ENCODE results near the gene SHF.
A peak's percentile ranks its signal among the peaks of the same experiment; 100 is the strongest.

Gene SHF

GRCh38 chr15:45199136-45199810 is 11.5 kb upstream of the SHF start:
- peak; percentile 83 for DNase-seq (ENCODE audit: low spot score)

GRCh38 chr15:45198337-45199135 is 10.8 kb upstream of the SHF start:
- peak; percentile 98 for DNase-seq (ENCODE audit: low spot score)

- DNase-seq (ENCODE audit: low spot score): peak; percentile 31
Measured at GRCh38 chr15:45197512-45197911, 9.7 kb upstream of the SHF start.

- no peak for DNase-seq (ENCODE audit: low spot score)
Measured at GRCh38 chr15:45187578-45187893, 230 bp downstream of the SHF start.

GRCh38 chr15:45186771-45187577 is 792 bp downstream of the SHF start:
- no peak for DNase-seq (ENCODE audit: low spot score)

GRCh38 chr15:45185903-45186770 is 1.6 kb downstream of the SHF start:
- DNase-seq (ENCODE audit: low spot score): no peak

- no peak for DNase-seq (ENCODE audit: low spot score)
Measured at GRCh38 chr15:45185069-45185779, 2.5 kb downstream of the SHF start.

GRCh38 chr15:45184562-45185041 is 3.2 kb downstream of the SHF start:
- no peak for DNase-seq (ENCODE audit: low spot score)

- DNase-seq (ENCODE audit: low spot score): no peak
Measured at GRCh38 chr15:45183511-45183910, 4.3 kb downstream of the SHF start.

- DNase-seq (ENCODE audit: low spot score): no peak
Measured at GRCh38 chr15:45182996-45183395, 4.8 kb downstream of the SHF start.

GRCh38 chr15:45181491-45182285 is 6.1 kb downstream of the SHF start:
- no peak for DNase-seq (ENCODE audit: low spot score)

GRCh38 chr15:45180648-45181436 is 6.9 kb downstream of the SHF start:
- DNase-seq (ENCODE audit: low spot score): no peak

- no peak for DNase-seq (ENCODE audit: low spot score)
Measured at GRCh38 chr15:45180201-45180600, 7.6 kb downstream of the SHF start.

GRCh38 chr15:45179221-45179985 is 8.4 kb downstream of the SHF start:
- DNase-seq (ENCODE audit: low spot score): peak; percentile 55

GRCh38 chr15:45177285-45177684 is 10.5 kb downstream of the SHF start:
- DNase-seq (ENCODE audit: low spot score): no peak

- no peak for DNase-seq (ENCODE audit: low spot score)
Measured at GRCh38 chr15:45174577-45174976, 13.2 kb downstream of the SHF start.

- no peak for DNase-seq (ENCODE audit: low spot score)
Measured at GRCh38 chr15:45174069-45174468, 13.7 kb downstream of the SHF start.

- no peak for DNase-seq (ENCODE audit: low spot score)
Measured at GRCh38 chr15:45171912-45172311, 15.9 kb downstream of the SHF start.

Data from NAMALWA (cell line).